HepG2 (cell line): ENCODE measurements around the gene RPS6KL1. TPM values are rescaled to one million over a fixed set of nuclear protein-coding genes. Genes with fewer than 3 reads are reported as not detected.

Source experiments
- BRCA1 ChIP-seq: sonication (generic); formaldehyde crosslinking; IDR thresholded peaks from 2 replicates; pipeline ENCODE4 v1.4.0; 2020; ENCODE audit warnings: missing genetic modification reagents
- DNMT3B ChIP-seq: conservative IDR thresholded peaks from 2 replicates; pipeline ENCODE4 v1.6.1; 2016; ENCODE audit warnings: missing biosample characterization, control low read depth
- HOXA3 ChIP-seq: sonication (generic); formaldehyde crosslinking; IDR thresholded peaks from 2 replicates; pipeline ENCODE4 v1.5.0; 2020; ENCODE audit warnings: missing genetic modification reagents
- IKZF4 ChIP-seq: sonication (generic); formaldehyde crosslinking; IDR thresholded peaks from 2 replicates; pipeline ENCODE4 v1.5.1; 2020; ENCODE audit warnings: borderline replicate concordance, mild to moderate bottlenecking, low read depth, missing genetic modification reagents; ENCODE audit errors: not compliant biosample characterization
- KLF13 ChIP-seq: sonication (generic); formaldehyde crosslinking; IDR thresholded peaks from 2 replicates; pipeline ENCODE4 v1.4.0; 2020; ENCODE audit warnings: mild to moderate bottlenecking, missing genetic modification reagents
- MIXL1 ChIP-seq: IDR thresholded peaks from 2 replicates; pipeline ENCODE4 v1.6.1; 2016
- NFE2 ChIP-seq: sonication (generic); formaldehyde crosslinking; IDR thresholded peaks from 2 replicates; pipeline ENCODE4 v1.4.0; 2020; ENCODE audit warnings: missing genetic modification reagents
- RBAK ChIP-seq: sonication (generic); formaldehyde crosslinking; IDR thresholded peaks from 2 replicates; pipeline ENCODE4 v1.5.1; 2020; ENCODE audit warnings: mild to moderate bottlenecking, missing genetic modification reagents
- RORA ChIP-seq: sonication (generic); formaldehyde crosslinking; IDR thresholded peaks from 2 replicates; pipeline ENCODE4 v1.5.0; 2020; ENCODE audit warnings: mild to moderate bottlenecking, missing genetic modification reagents, moderate library complexity
- SOX5 ChIP-seq: IDR thresholded peaks from 2 replicates; pipeline ENCODE4 v1.6.1; 2016; ENCODE audit warnings: borderline replicate concordance
- U2AF1 ChIP-seq: fragments of 200-400 bp; formaldehyde crosslinking; optimal IDR thresholded peaks from 2 replicates; pipeline ENCODE3; 2017; ENCODE audit warnings: mild to moderate bottlenecking, low read depth, low read length
- U2AF2 ChIP-seq: fragments of 200-400 bp; formaldehyde crosslinking; IDR thresholded peaks from 2 replicates; pipeline ENCODE4 v1.6.1; 2017; ENCODE audit warnings: low read depth, mild to moderate bottlenecking, low read length
- ZNF232 ChIP-seq: sonication (generic); formaldehyde crosslinking; IDR thresholded peaks from 2 replicates; pipeline ENCODE4 v1.4.0; 2020; ENCODE audit warnings: missing genetic modification reagents, borderline replicate concordance
- ZNF235 ChIP-seq: sonication (generic); formaldehyde crosslinking; IDR thresholded peaks from 2 replicates; pipeline ENCODE4 v1.8.1; 2023; ENCODE audit warnings: mild to moderate bottlenecking, missing genetic modification reagents, borderline replicate concordance
- ZNF367 ChIP-seq: sonication (generic); formaldehyde crosslinking; IDR thresholded peaks from 2 replicates; pipeline ENCODE4 v1.4.0; 2020; ENCODE audit warnings: missing genetic modification reagents, borderline replicate concordance
- ZNF431 ChIP-seq: sonication (generic); formaldehyde crosslinking; IDR thresholded peaks from 2 replicates; pipeline ENCODE4 v1.9.0; 2022; ENCODE audit warnings: missing genetic modification reagents, low read depth, mild to moderate bottlenecking, borderline replicate concordance
- ZNF546 ChIP-seq: sonication (generic); formaldehyde crosslinking; conservative IDR thresholded peaks from 2 replicates; pipeline ENCODE4 v1.8.1; 2023; ENCODE audit warnings: mild to moderate bottlenecking, missing genetic modification reagents
- ZNF678 ChIP-seq: sonication (generic); formaldehyde crosslinking; IDR thresholded peaks from 2 replicates; pipeline ENCODE4 v1.4.0; 2020; ENCODE audit warnings: mild to moderate bottlenecking, missing genetic modification reagents
- ZNF703 ChIP-seq: sonication (generic); formaldehyde crosslinking; IDR thresholded peaks from 2 replicates; pipeline ENCODE4 v1.5.1; 2020; ENCODE audit warnings: missing genetic modification reagents, mild to moderate bottlenecking, moderate library complexity, borderline replicate concordance
- polyA plus RNA-seq, 8 experiments: library from polyadenylated mRNA; depleted of rRNA in 3 of 8; stranded (reverse) in 7 of 8; unstranded in 1 of 8; fragments of >200 nt; fragmentation: Illumina TruSeq in 4 of 8; extraction: Trizol in 4 of 8; gene quantifications; 2 replicates each; pipeline versions ENCODE4 v1.2.1 to v1.2.3, GENCODE V29; 2011 to 2016; ENCODE audit warnings: low read depth in 4 of 8, missing spikeins in 1 of 8, mixed read lengths in 1 of 8; ENCODE audit not compliant: insufficient read depth in 1 of 8
- total RNA-seq, 5 experiments: library from RNA; depleted of rRNA; stranded (reverse); fragments of >200 nt; fragmentation: Illumina TruSeq; extraction: Trizol; gene quantifications; 2 replicates each; pipeline ENCODE4 v1.2.3, GENCODE V29; 2016; ENCODE audit warnings: low read depth in 1 of 5
- TF ChIP-seq, protein P1 (sequence below): sonication (generic); formaldehyde crosslinking; IDR thresholded peaks from 2 replicates; pipeline ENCODE4 v1.8.0; 2022; ENCODE audit warnings: missing genetic modification reagents, mild to moderate bottlenecking, moderate library complexity, borderline replicate concordance
- TF ChIP-seq, protein P2 (sequence below): sonication (generic); formaldehyde crosslinking; IDR thresholded peaks from 2 replicates; pipeline ENCODE4 v1.4.0; 2020; ENCODE audit warnings: missing genetic modification reagents
- TF ChIP-seq, protein P3 (sequence below): sonication (generic); formaldehyde crosslinking; IDR thresholded peaks from 2 replicates; pipeline ENCODE4 v1.8.1; 2023; ENCODE audit warnings: mild to moderate bottlenecking, missing genetic modification reagents
- TF ChIP-seq, protein P4 (sequence below): sonication (generic); formaldehyde crosslinking; IDR thresholded peaks from 2 replicates; pipeline ENCODE4 v1.5.0; 2020; ENCODE audit warnings: mild to moderate bottlenecking, missing genetic modification reagents, moderate library complexity
- TF ChIP-seq, protein P5 (sequence below): sonication (generic); formaldehyde crosslinking; IDR thresholded peaks from 2 replicates; pipeline ENCODE4 v1.5.1; 2020; ENCODE audit warnings: missing genetic modification reagents, mild to moderate bottlenecking, borderline replicate concordance

RPS6KL1 gene
- total and polyA plus RNA-seq, 2 of the 13 experiments (the other 11 are each of a cell fraction or from before 2014, with no cell fraction given), result 6.5 to 11.5 TPM

DNA sequence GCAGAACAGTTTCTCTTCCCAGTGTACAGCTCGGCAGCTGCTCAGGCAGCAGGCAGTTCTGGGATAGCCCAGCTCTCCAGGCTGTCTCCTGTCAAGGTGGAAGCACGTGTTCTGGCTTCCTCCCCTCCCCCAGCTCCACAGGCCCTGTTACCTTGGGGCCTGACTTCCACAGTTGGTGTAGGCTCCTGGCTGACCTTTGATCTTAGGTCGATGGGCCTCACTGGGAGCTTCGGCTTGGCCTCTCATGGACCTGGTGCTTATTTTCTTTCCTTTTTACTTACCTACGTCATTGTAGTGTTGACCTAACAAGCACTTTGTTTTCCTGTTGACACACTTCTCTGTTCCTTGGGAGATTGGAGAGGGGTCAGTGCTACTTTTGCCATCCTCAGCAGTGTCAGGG, 24.4 kb downstream of the RPS6KL1 start (continued):
- TF ChIP-seq ZNF235 (no peak), ZNF546 (CRISPR knock-in tag) (no peak), ZNF703 (CRISPR knock-in tag) (no peak), DNMT3B (CRISPR knock-in tag) (0 out of 2 replicates have a peak, but pooled peaks have one; percentile 27), ZNF678 (no peak), ZNF367 (CRISPR knock-in tag) (no peak), SOX5 (peak; percentile 65; the same call in 1 of the 2 replicates), KLF13 (no peak), MIXL1 (CRISPR knock-in tag) (peak; percentile 58; the same call in 1 of the 2 replicates), ZNF431 (CRISPR knock-in tag) (no peak), RBAK (CRISPR knock-in tag) (no peak), ZNF232 (CRISPR knock-in tag) (0 out of 2 replicates have a peak, but pooled peaks have one; percentile 70), NFE2 (CRISPR knock-in tag) (no peak), BRCA1 (CRISPR knock-in tag) (peak; percentile 50), U2AF2 (no peak), RORA (no peak), IKZF4 (no peak), HOXA3 (peak; percentile 88), U2AF1 (peak; percentile 59)
- TF ChIP-seq, protein P1, sequence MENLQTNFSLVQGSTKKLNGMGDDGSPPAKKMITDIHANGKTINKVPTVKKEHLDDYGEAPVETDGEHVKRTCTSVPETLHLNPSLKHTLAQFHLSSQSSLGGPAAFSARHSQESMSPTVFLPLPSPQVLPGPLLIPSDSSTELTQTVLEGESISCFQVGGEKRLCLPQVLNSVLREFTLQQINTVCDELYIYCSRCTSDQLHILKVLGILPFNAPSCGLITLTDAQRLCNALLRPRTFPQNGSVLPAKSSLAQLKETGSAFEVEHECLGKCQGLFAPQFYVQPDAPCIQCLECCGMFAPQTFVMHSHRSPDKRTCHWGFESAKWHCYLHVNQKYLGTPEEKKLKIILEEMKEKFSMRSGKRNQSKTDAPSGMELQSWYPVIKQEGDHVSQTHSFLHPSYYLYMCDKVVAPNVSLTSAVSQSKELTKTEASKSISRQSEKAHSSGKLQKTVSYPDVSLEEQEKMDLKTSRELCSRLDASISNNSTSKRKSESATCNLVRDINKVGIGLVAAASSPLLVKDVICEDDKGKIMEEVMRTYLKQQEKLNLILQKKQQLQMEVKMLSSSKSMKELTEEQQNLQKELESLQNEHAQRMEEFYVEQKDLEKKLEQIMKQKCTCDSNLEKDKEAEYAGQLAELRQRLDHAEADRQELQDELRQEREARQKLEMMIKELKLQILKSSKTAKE, result no peak
- TF ChIP-seq, protein P2, sequence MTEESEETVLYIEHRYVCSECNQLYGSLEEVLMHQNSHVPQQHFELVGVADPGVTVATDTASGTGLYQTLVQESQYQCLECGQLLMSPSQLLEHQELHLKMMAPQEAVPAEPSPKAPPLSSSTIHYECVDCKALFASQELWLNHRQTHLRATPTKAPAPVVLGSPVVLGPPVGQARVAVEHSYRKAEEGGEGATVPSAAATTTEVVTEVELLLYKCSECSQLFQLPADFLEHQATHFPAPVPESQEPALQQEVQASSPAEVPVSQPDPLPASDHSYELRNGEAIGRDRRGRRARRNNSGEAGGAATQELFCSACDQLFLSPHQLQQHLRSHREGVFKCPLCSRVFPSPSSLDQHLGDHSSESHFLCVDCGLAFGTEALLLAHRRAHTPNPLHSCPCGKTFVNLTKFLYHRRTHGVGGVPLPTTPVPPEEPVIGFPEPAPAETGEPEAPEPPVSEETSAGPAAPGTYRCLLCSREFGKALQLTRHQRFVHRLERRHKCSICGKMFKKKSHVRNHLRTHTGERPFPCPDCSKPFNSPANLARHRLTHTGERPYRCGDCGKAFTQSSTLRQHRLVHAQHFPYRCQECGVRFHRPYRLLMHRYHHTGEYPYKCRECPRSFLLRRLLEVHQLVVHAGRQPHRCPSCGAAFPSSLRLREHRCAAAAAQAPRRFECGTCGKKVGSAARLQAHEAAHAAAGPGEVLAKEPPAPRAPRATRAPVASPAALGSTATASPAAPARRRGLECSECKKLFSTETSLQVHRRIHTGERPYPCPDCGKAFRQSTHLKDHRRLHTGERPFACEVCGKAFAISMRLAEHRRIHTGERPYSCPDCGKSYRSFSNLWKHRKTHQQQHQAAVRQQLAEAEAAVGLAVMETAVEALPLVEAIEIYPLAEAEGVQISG (CRISPR knock-in tag), result peak; percentile 85
- TF ChIP-seq, protein P3, sequence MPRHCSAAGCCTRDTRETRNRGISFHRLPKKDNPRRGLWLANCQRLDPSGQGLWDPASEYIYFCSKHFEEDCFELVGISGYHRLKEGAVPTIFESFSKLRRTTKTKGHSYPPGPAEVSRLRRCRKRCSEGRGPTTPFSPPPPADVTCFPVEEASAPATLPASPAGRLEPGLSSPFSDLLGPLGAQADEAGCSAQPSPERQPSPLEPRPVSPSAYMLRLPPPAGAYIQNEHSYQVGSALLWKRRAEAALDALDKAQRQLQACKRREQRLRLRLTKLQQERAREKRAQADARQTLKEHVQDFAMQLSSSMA (CRISPR knock-in tag), result no peak
- TF ChIP-seq, protein P4, sequence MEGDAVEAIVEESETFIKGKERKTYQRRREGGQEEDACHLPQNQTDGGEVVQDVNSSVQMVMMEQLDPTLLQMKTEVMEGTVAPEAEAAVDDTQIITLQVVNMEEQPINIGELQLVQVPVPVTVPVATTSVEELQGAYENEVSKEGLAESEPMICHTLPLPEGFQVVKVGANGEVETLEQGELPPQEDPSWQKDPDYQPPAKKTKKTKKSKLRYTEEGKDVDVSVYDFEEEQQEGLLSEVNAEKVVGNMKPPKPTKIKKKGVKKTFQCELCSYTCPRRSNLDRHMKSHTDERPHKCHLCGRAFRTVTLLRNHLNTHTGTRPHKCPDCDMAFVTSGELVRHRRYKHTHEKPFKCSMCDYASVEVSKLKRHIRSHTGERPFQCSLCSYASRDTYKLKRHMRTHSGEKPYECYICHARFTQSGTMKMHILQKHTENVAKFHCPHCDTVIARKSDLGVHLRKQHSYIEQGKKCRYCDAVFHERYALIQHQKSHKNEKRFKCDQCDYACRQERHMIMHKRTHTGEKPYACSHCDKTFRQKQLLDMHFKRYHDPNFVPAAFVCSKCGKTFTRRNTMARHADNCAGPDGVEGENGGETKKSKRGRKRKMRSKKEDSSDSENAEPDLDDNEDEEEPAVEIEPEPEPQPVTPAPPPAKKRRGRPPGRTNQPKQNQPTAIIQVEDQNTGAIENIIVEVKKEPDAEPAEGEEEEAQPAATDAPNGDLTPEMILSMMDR (CRISPR knock-in tag), result no peak
- TF ChIP-seq, protein P5, sequence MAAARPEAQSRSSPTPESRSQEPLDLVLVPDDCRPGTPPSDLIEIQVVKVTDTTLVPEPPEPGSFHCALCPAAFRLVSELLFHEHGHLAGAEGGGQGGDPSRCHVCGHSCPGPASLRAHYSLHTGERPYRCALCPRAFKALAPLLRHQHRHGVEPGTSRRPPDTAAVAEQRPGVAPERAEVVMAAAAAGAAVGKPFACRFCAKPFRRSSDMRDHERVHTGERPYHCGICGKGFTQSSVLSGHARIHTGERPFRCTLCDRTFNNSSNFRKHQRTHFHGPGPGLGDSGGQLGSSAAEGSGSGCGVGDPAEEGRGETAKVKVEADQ (CRISPR knock-in tag), result peak; percentile 93; the same call in 1 of the 2 replicates
